ENCODE measurements around the gene TUBB4A. TPM values are rescaled to one million over a fixed set of nuclear protein-coding genes. Genes with fewer than 3 reads are reported as not detected.

Gene TUBB4A
- total and polyA plus RNA-seq, 9 donors, result 0.18 to 1.4 (median 0.53) TPM

- no peak for DNase-seq
- peaks cover 18% of the 10 kb centered on the region for H3K9me3 ChIP-seq (replicated peaks; ENCODE audit: control insufficient read depth, low read depth, low read length)
- H3K27me3 ChIP-seq (ENCODE audit: control insufficient read depth, insufficient read depth, low read length), result peaks cover 5% of the 10 kb centered on the region
- H3K4me3 ChIP-seq (ENCODE audit: low read length), result no peak overlapping the region
- WGBS (ENCODE audit: insufficient coverage), result 71% methylated on average over 6 of the region's 17 CpGs
- H3K4me1 ChIP-seq (ENCODE audit: control insufficient read depth, insufficient read depth, low read length), result peaks cover 13% of the 10 kb centered on the region
- H3K27ac ChIP-seq (ENCODE audit: low read length), result no peak overlapping the region
- peaks cover 25% of the 10 kb centered on the region for H3K36me3 ChIP-seq (ENCODE audit: control insufficient read depth, insufficient read depth, low read length)
Measured at GRCh38 chr19:6457958-6458694, 44.0 kb downstream of the TUBB4A start.

- H3K9me3 ChIP-seq (replicated peaks; ENCODE audit: control insufficient read depth, low read depth, low read length), result peaks cover 18% of the 10 kb centered on the region
- H3K36me3 ChIP-seq (ENCODE audit: control insufficient read depth, insufficient read depth, low read length), result peaks cover 30% of the 10 kb centered on the region
- no peak overlapping the region for H3K27ac ChIP-seq (ENCODE audit: low read length)
- WGBS (ENCODE audit: insufficient coverage), result 97% methylated on average over 9 of the region's 15 CpGs
- peaks cover 13% of the 10 kb centered on the region for H3K4me1 ChIP-seq (ENCODE audit: control insufficient read depth, insufficient read depth, low read length)
- H3K27me3 ChIP-seq (ENCODE audit: control insufficient read depth, insufficient read depth, low read length), result no peaks in the 10 kb centered on the region
- H3K4me3 ChIP-seq (ENCODE audit: low read length), result no peak overlapping the region
- DNase-seq, result no peak
Measured at GRCh38 chr19:6455924-6456323, 46.2 kb downstream of the TUBB4A start.

- Histone ChIP-seq H3K27ac (ENCODE audit: low read length) (no peak overlapping the region), H3K27me3 (ENCODE audit: control insufficient read depth, insufficient read depth, low read length) (no peaks in the 10 kb centered on the region), H3K9me3 (replicated peaks; ENCODE audit: control insufficient read depth, low read depth, low read length) (peaks cover 18% of the 10 kb centered on the region), H3K4me1 (ENCODE audit: control insufficient read depth, insufficient read depth, low read length) (peaks cover 6% of the 10 kb centered on the region), H3K36me3 (ENCODE audit: control insufficient read depth, insufficient read depth, low read length) (peaks cover 33% of the 10 kb centered on the region), H3K4me3 (ENCODE audit: low read length) (no peak overlapping the region)
- 100% methylated on average over 3 of the region's 11 CpGs for WGBS (ENCODE audit: insufficient coverage)
- DNase-seq, result no peak
Measured at GRCh38 chr19:6453951-6454565, 48.1 kb downstream of the TUBB4A start.

GRCh38 chr19:6452899-6453298 lies 49.2 kb downstream of the TUBB4A start:
- peaks cover 33% of the 10 kb centered on the region for H3K36me3 ChIP-seq (ENCODE audit: control insufficient read depth, insufficient read depth, low read length)
- WGBS (ENCODE audit: insufficient coverage), result no CpG with 5 or more reads among the region's 2 CpGs

GRCh38 chr19:6452223-6452614 lies 49.9 kb downstream of the TUBB4A start:
- Histone ChIP-seq H3K36me3 (ENCODE audit: control insufficient read depth, insufficient read depth, low read length) (peaks cover 33% of the 10 kb centered on the region), H3K4me1 (ENCODE audit: control insufficient read depth, insufficient read depth, low read length) (no peaks in the 10 kb centered on the region), H3K9me3 (replicated peaks; ENCODE audit: control insufficient read depth, low read depth, low read length) (peaks cover 18% of the 10 kb centered on the region), H3K27ac (ENCODE audit: low read length) (no peak overlapping the region), H3K27me3 (ENCODE audit: control insufficient read depth, insufficient read depth, low read length) (no peaks in the 10 kb centered on the region), H3K4me3 (ENCODE audit: low read length) (no peak overlapping the region)
- no peak for DNase-seq
- WGBS (ENCODE audit: insufficient coverage), result 96% methylated on average over 18 of the region's 19 CpGs

More at GRCh38 chr19:6452899-6453298, 49.2 kb downstream of the TUBB4A start:
- H3K27ac ChIP-seq (ENCODE audit: low read length), result no peak overlapping the region
- DNase-seq, result no peak
- no peaks in the 10 kb centered on the region for H3K27me3 ChIP-seq (ENCODE audit: control insufficient read depth, insufficient read depth, low read length)
- H3K9me3 ChIP-seq (replicated peaks; ENCODE audit: control insufficient read depth, low read depth, low read length), result peaks cover 18% of the 10 kb centered on the region
- H3K4me3 ChIP-seq (ENCODE audit: low read length), result no peak overlapping the region
- no peaks in the 10 kb centered on the region for H3K4me1 ChIP-seq (ENCODE audit: control insufficient read depth, insufficient read depth, low read length)

- H3K4me1 ChIP-seq (ENCODE audit: control insufficient read depth, insufficient read depth, low read length), result no peaks in the 10 kb centered on the region
- DNase-seq, result no peak
- no peak overlapping the region for H3K4me3 ChIP-seq (ENCODE audit: low read length)
- H3K9me3 ChIP-seq (replicated peaks; ENCODE audit: control insufficient read depth, low read depth, low read length), result peaks cover 18% of the 10 kb centered on the region
- H3K36me3 ChIP-seq (ENCODE audit: control insufficient read depth, insufficient read depth, low read length), result peaks cover 33% of the 10 kb centered on the region
- H3K27me3 ChIP-seq (ENCODE audit: control insufficient read depth, insufficient read depth, low read length), result no peaks in the 10 kb centered on the region
- 80% methylated on average over 1 of the region's 7 CpGs for WGBS (ENCODE audit: insufficient coverage)
- no peak overlapping the region for H3K27ac ChIP-seq (ENCODE audit: low read length)
Measured at GRCh38 chr19:6451583-6452222, 50.4 kb downstream of the TUBB4A start.

GRCh38 chr19:6450166-6450565 lies 51.9 kb downstream of the TUBB4A start:
- no peak for DNase-seq

GRCh38 chr19:6448045-6448444 lies 54.1 kb downstream of the TUBB4A start:
- H3K4me1 ChIP-seq (ENCODE audit: control insufficient read depth, insufficient read depth, low read length), result no peaks in the 10 kb centered on the region
- no peak overlapping the region for H3K4me3 ChIP-seq (ENCODE audit: low read length)
- peaks cover 18% of the 10 kb centered on the region for H3K36me3 ChIP-seq (ENCODE audit: control insufficient read depth, insufficient read depth, low read length)
- H3K9me3 ChIP-seq (replicated peaks; ENCODE audit: control insufficient read depth, low read depth, low read length), result peaks cover 5% of the 10 kb centered on the region
- no peak for DNase-seq
- H3K27me3 ChIP-seq (ENCODE audit: control insufficient read depth, insufficient read depth, low read length), result no peaks in the 10 kb centered on the region
- H3K27ac ChIP-seq (ENCODE audit: low read length), result no peak overlapping the region
- 94% methylated on average over 2 of the region's 3 CpGs for WGBS (ENCODE audit: insufficient coverage)

More at GRCh38 chr19:6450166-6450565, 51.9 kb downstream of the TUBB4A start:
- H3K27me3 ChIP-seq (ENCODE audit: control insufficient read depth, insufficient read depth, low read length), result no peaks in the 10 kb centered on the region
- peaks cover 18% of the 10 kb centered on the region for H3K9me3 ChIP-seq (replicated peaks; ENCODE audit: control insufficient read depth, low read depth, low read length)
- H3K27ac ChIP-seq (ENCODE audit: low read length), result no peak overlapping the region
- H3K4me3 ChIP-seq (ENCODE audit: low read length), result no peak overlapping the region
- WGBS (ENCODE audit: insufficient coverage), result 90% methylated on average over 3 of the region's 5 CpGs
- no peaks in the 10 kb centered on the region for H3K4me1 ChIP-seq (ENCODE audit: control insufficient read depth, insufficient read depth, low read length)
- H3K36me3 ChIP-seq (ENCODE audit: control insufficient read depth, insufficient read depth, low read length), result peaks cover 33% of the 10 kb centered on the region

- WGBS (ENCODE audit: insufficient coverage), result no CpG with 5 or more reads among the region's 3 CpGs
- H3K27me3 ChIP-seq (ENCODE audit: control insufficient read depth, insufficient read depth, low read length), result no peaks in the 10 kb centered on the region
- H3K4me1 ChIP-seq (ENCODE audit: control insufficient read depth, insufficient read depth, low read length), result no peaks in the 10 kb centered on the region
- H3K9me3 ChIP-seq (replicated peaks; ENCODE audit: control insufficient read depth, low read depth, low read length), result peaks cover 5% of the 10 kb centered on the region
- no peak for DNase-seq
- no peak overlapping the region for H3K27ac ChIP-seq (ENCODE audit: low read length)
- no peak overlapping the region for H3K4me3 ChIP-seq (ENCODE audit: low read length)
- H3K36me3 ChIP-seq (ENCODE audit: control insufficient read depth, insufficient read depth, low read length), result peaks cover 13% of the 10 kb centered on the region
Measured at GRCh38 chr19:6446452-6446851, 55.7 kb downstream of the TUBB4A start.

Measured in muscle of leg (tissue), 11 donors.